GM12878 (cell line): ENCODE measurements around the gene FGB. TPM values are rescaled to one million over a fixed set of nuclear protein-coding genes. Genes with fewer than 3 reads are reported as not detected.

Experiments
- ATAC-seq: fragments of 200-7000 bp; cut with Tn5 transposase; 3 replicates; pipeline ENCODE4 v1.9.1; 2020; ENCODE audit warnings: mild to moderate bottlenecking, moderate library complexity
- BruUV-seq: library from RNA; stranded (reverse); fragments of 400-500 nt; replicated peaks from 2 replicates; lab custom pipeline; 2021; lab: Mats Ljungman, UMichigan
- CTCF ChIA-PET: fragments of 300-600 bp; sonication (Branson Sonifier 250); formaldehyde crosslinking; extraction: SDS; loops from one replicate; lab custom pipeline; 2021; ENCODE audit warnings: inconsistent platforms; lab: Yijun Ruan, JAX
- POLR2A ChIA-PET: fragments of 350-600 bp; formaldehyde crosslinking; extraction: SDS; loops from one replicate; lab custom pipeline; 2021; ENCODE audit warnings: inconsistent platforms; lab: Charles Lee
- RAD21 ChIA-PET: fragments of 300-600 bp; sonication (Branson Sonifier 250); formaldehyde crosslinking; loops from one replicate; lab custom pipeline; 2023; ENCODE audit warnings: antibody characterized with exemption; ENCODE audit not compliant: unreplicated experiment; lab: Charles Lee
- SMC1A ChIA-PET: fragments of 300-600 bp; sonication (Branson Sonifier 250); formaldehyde crosslinking; loops from one replicate; lab custom pipeline; 2023; ENCODE audit not compliant: unreplicated experiment, uncharacterized antibody; lab: Charles Lee
- DNase-seq: peaks from one replicate; pipeline ENCODE4 v3.0.0-alpha.2; 2011; ENCODE audit warnings: low read depth, low spot score
- FAIRE-seq: peaks from 3 replicates; lab custom pipeline; 2011; peaks lifted over from hg19 to GRCh38; lab: Jason Lieb, UNC
- H2AFZ ChIP-seq: 2 replicates; pipeline ENCODE4 v1.6.0; 2011; ENCODE audit warnings: low read depth, low read length, control low read depth; ENCODE audit not compliant: control insufficient read depth
- H3K27ac ChIP-seq: 2 replicates; pipeline ENCODE4 v1.5.1; 2011; ENCODE audit warnings: control low read depth; ENCODE audit not compliant: control insufficient read depth, insufficient read depth
- H3K27me3 ChIP-seq, 2 experiments: replicated peaks in 1 of 2; 2 replicates each; pipeline versions ENCODE4 v1.6.0 to v1.6.1; 2011; ENCODE audit warnings: low read length in 1 of 2; ENCODE audit not compliant: control insufficient read depth in 2 of 2, insufficient read depth in 2 of 2
- H3K36me3 ChIP-seq, 2 experiments: 2 replicates each; pipeline ENCODE4 v1.5.1; 2011; ENCODE audit warnings: low read length in 1 of 2; ENCODE audit not compliant: control insufficient read depth in 2 of 2, insufficient read depth in 2 of 2
- H3K4me1 ChIP-seq: 2 replicates; pipeline ENCODE4 v1.6.1; 2011; ENCODE audit warnings: mild to moderate bottlenecking, low read length, moderate library complexity, mixed read lengths; ENCODE audit not compliant: control insufficient read depth, insufficient read depth
- H3K4me2 ChIP-seq: 2 replicates; pipeline ENCODE4 v1.6.0; 2011; ENCODE audit warnings: control low read depth; ENCODE audit not compliant: control insufficient read depth, insufficient read depth
- H3K4me3 ChIP-seq: fragments of 200-600 bp; sonication (generic); 2 replicates; pipeline ENCODE4 v1.5.1; 2016
- H3K79me2 ChIP-seq: 2 replicates; pipeline ENCODE4 v1.6.0; 2011; ENCODE audit warnings: low read length; ENCODE audit not compliant: control insufficient read depth, insufficient read depth
- H3K9ac ChIP-seq: 2 replicates; pipeline ENCODE4 v1.8.0; 2011; ENCODE audit warnings: low read length, control low read depth, mixed read lengths; ENCODE audit not compliant: control insufficient read depth, insufficient read depth
- H3K9me3 ChIP-seq: replicated peaks from 3 replicates; pipeline ENCODE4 v1.5.1; 2011; ENCODE audit warnings: mild to moderate bottlenecking, low read length; ENCODE audit not compliant: control insufficient read depth, insufficient read depth
- H4K20me1 ChIP-seq: 2 replicates; pipeline ENCODE4 v1.6.0; 2011; ENCODE audit not compliant: control insufficient read depth, insufficient read depth
- BACH1 ChIP-seq: fragments of 450-650 bp; IDR thresholded peaks from 2 replicates; pipeline ENCODE4 v1.6.1; 2017; ENCODE audit warnings: mild to moderate bottlenecking, borderline replicate concordance
- BCLAF1 ChIP-seq: fragments of 450-650 bp; IDR thresholded peaks from 2 replicates; pipeline ENCODE4 v1.6.1; 2017; ENCODE audit warnings: antibody characterized with exemption, mild to moderate bottlenecking, moderate library complexity
- HDAC6 ChIP-seq: fragments of 200-600 bp; sonication (generic); IDR thresholded peaks from one replicate; pipeline ENCODE4 v1.8.0; 2017; ENCODE audit warnings: antibody characterized with exemption; ENCODE audit not compliant: unreplicated experiment
- NKRF ChIP-seq: fragments of 450-650 bp; conservative IDR thresholded peaks from 2 replicates; pipeline ENCODE4 v1.6.1; 2017; ENCODE audit warnings: mild to moderate bottlenecking, moderate library complexity
- NR2C1 ChIP-seq: fragments of 450-650 bp; IDR thresholded peaks from 2 replicates; pipeline ENCODE4 v1.6.1; 2017; ENCODE audit warnings: antibody characterized with exemption, mild to moderate bottlenecking, moderate library complexity
- STAT1 ChIP-seq: fragments of 450-650 bp; conservative IDR thresholded peaks from 2 replicates; pipeline ENCODE4 v1.6.1; 2014; ENCODE audit warnings: antibody characterized with exemption, mild to moderate bottlenecking
- TARDBP ChIP-seq: IDR thresholded peaks from 2 replicates; pipeline ENCODE4 v1.6.1; 2016; ENCODE audit warnings: borderline replicate concordance
- USF1 ChIP-seq: IDR thresholded peaks from 2 replicates; pipeline ENCODE4 v1.6.1; 2011; ENCODE audit warnings: borderline replicate concordance, low read depth, mild to moderate bottlenecking, moderate library complexity, mixed read lengths, low read length; ENCODE audit not compliant: insufficient read depth; ENCODE audit errors: extremely low read length
- ZNF622 ChIP-seq: fragments of 450-650 bp; IDR thresholded peaks from 2 replicates; pipeline ENCODE4 v1.6.1; 2017; ENCODE audit warnings: mild to moderate bottlenecking, inconsistent platforms
- in situ Hi-C: fragments of 300-500 bp; cut with MboI; formaldehyde crosslinking; loops from 9 replicates; pipeline ENCODE4 v1.14.3; 2018; ENCODE audit warnings: mixed read lengths
- intact Hi-C: fragments of 100-400 bp; cut with micrococcal nuclease; formaldehyde crosslinking; loops from one replicate; pipeline ENCODE4 v1.14.2; 2022; ENCODE audit not compliant: unreplicated experiment
- polyA plus RNA-seq, 11 experiments: library from polyadenylated mRNA; depleted of rRNA in 4 of 11; unstranded in 6 of 11; stranded (reverse) in 5 of 11; fragments of >200 nt; fragmentation: Nextera tagmentation in 4 of 11; fragmentation: Illumina TruSeq in 1 of 11; extraction: Ambion mirVana in 4 of 11; extraction: Trizol in 1 of 11; gene quantifications; 1 replicate in 1 of 11; 2 replicates in 10 of 11; pipeline versions ENCODE4 v1.2.1 to v1.2.3, GENCODE V29; 2011 to 2016; ENCODE audit warnings: inconsistent platforms in 2 of 11, missing spikeins in 2 of 11, low read depth in 1 of 11
- total RNA-seq, 4 experiments: library from RNA; depleted of rRNA in 3 of 4; stranded (reverse); fragments of >200 nt in 3 of 4; fragmentation: Illumina TruSeq in 1 of 4; extraction: Trizol in 1 of 4; gene quantifications; 2 replicates each; pipeline versions ENCODE4 v1.2.1 to v1.2.3, GENCODE V29; 2013 to 2021

Gene FGB
- total and polyA plus RNA-seq, 10 of the 15 experiments (the other 5 are each of a cell fraction or from before 2014, with no cell fraction given) = 0.04 to 2.7 TPM; not detected in 8

- in situ Hi-C loops = no loop called here
- SMC1A ChIA-PET = no interaction called here
Observed at GRCh38 chr4:154521607-154522006, 41.2 kb upstream of the FGB start.

More at GRCh38 chr4:154521607-154522006, 41.2 kb upstream of the FGB start:
- Histone ChIP-seq H3K4me1 (0 out of 2 replicates have a peak, but pooled peaks cover 3% of the 10 kb centered on the region), H3K27me3 (no peaks in the 10 kb centered on the region; a peak in 1 of 4 replicates), H3K4me2 (no peak overlapping the region), H4K20me1 (no peaks in the 10 kb centered on the region), H3K27ac (no peak overlapping the region), H3K9me3 (no peaks in the 10 kb centered on the region), H3K9ac (no peak overlapping the region), H3K36me3 (no peaks in the 10 kb centered on the region), H2AFZ (no peak overlapping the region), H3K4me3 (no peak overlapping the region), H3K79me2 (no peaks in the 10 kb centered on the region)
- ChIA-PET RAD21 (no interaction called here), CTCF (interaction anchor here (0.9 kb wide), 1 partner anchor 43 kb away, joined by 4 read pairs; no protein-coding TSS in a partner anchor), POLR2A (no interaction called here)
- ATAC-seq = no peak
- FAIRE-seq = no peak
- TF ChIP-seq ZNF622 (no peak), USF1 (no peak), HDAC6 (no peak), BCLAF1 (no peak), TARDBP (no peak), BACH1 (no peak), NR2C1 (no peak), STAT1 (no peak), NKRF (no peak)
- intact Hi-C loops = no loop called here
- DNase-seq = no peak
- no TSS peak for BruUV-seq
